ENCODE data around the gene FBXW7.
A peak's percentile ranks its signal among the peaks of the same experiment; 100 is the strongest.

The FBXW7 gene

GRCh38 chr4:152454398-152455011 lies 81.4 kb downstream of the FBXW7 start:
- peak; percentile 45 for DNase-seq (ENCODE audit: low read depth, low spot score)
- TF ChIP-seq CTCF (IDR thresholded peaks at IDR 0.05; ENCODE audit: low read depth, low read length), result peak; percentile 65
- in situ Hi-C loops (cut with HindIII; ENCODE audit: low sequenced_read_pairs), result no loop called here
- H3K4me3 ChIP-seq (ENCODE audit: low read depth, low read length), result no peak overlapping the region

GRCh38 chr4:152451496-152451895 lies 84.4 kb downstream of the FBXW7 start:
- no peak for TF ChIP-seq CTCF (IDR thresholded peaks at IDR 0.05; ENCODE audit: low read depth, low read length)
- no peak overlapping the region for H3K4me3 ChIP-seq (ENCODE audit: low read depth, low read length)
- no peak for DNase-seq (ENCODE audit: low read depth, low spot score)
- in situ Hi-C loops (cut with HindIII; ENCODE audit: low sequenced_read_pairs), result no loop called here

GRCh38 chr4:152448854-152449253 lies 87.0 kb downstream of the FBXW7 start:
- no peak for DNase-seq (ENCODE audit: low read depth, low spot score)
- no peak overlapping the region for H3K4me3 ChIP-seq (ENCODE audit: low read depth, low read length)
- in situ Hi-C loops (cut with HindIII; ENCODE audit: low sequenced_read_pairs), result no loop called here
- no peak for TF ChIP-seq CTCF (IDR thresholded peaks at IDR 0.05; ENCODE audit: low read depth, low read length)

DNA sequence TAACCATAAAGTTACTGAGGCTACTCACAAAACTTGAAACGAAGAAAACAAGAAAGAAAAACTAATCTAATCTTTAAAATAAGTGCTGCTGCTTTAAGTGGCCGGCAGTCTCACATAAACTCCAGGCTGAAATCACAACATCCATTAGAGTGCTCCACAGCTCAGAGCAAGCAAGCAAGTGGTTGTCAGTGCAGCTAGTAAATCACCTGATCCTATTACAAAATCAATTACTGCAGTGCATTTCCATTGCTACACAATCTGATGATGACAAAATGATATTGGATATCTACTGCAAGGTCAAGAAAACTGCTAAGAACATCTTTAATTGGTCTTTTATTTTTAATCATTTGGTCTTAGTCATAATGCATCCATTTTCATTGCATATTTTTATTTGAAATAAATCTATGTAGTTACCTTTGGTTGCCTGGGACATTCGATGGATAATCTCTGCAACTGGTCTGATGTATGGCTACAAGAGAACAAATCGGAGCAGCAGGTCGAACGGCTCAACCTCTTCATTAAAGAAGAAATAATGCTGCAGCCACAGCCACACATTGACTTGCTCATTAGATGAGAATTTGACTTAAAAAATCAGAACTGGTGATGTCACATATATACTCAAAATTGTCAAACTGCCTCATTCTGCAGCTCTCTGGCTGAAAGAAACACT lies 87.7 kb downstream of the FBXW7 start:
- no peak for DNase-seq (ENCODE audit: low read depth, low spot score)
- no peak for TF ChIP-seq CTCF (IDR thresholded peaks at IDR 0.05; ENCODE audit: low read depth, low read length)
- in situ Hi-C loops (cut with HindIII; ENCODE audit: low sequenced_read_pairs), result no loop called here
- H3K4me3 ChIP-seq (ENCODE audit: low read depth, low read length), result no peak overlapping the region

DNA sequence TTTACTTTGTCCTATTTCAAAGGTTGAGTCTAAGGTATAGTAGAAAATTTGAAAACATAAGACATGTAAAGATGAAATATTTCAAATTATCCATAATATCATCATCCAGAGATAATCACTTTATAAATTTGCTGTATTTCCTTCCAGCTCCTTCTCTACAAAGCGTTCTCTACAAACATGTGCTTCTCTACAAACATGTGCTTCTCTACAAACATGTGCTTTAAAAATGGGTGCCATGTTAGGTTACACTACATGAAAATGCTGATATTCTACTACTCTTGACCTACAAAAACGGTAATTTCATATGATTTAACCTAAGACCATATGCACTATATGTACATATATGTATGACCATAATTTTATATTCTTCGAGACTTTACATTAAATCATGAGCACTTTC lies 92.0 kb downstream of the FBXW7 start:
- in situ Hi-C loops (cut with HindIII; ENCODE audit: low sequenced_read_pairs), result no loop called here
- DNase-seq (ENCODE audit: low read depth, low spot score), result no peak
- TF ChIP-seq CTCF (IDR thresholded peaks at IDR 0.05; ENCODE audit: low read depth, low read length), result no peak
- H3K4me3 ChIP-seq (ENCODE audit: low read depth, low read length), result no peak overlapping the region

- no peak overlapping the region for H3K4me3 ChIP-seq (ENCODE audit: low read depth, low read length)
- in situ Hi-C loops (cut with HindIII; ENCODE audit: low sequenced_read_pairs), result no loop called here
- no peak for TF ChIP-seq CTCF (IDR thresholded peaks at IDR 0.05; ENCODE audit: low read depth, low read length)
- no peak for DNase-seq (ENCODE audit: low read depth, low spot score)
Measured at GRCh38 chr4:152437561-152437960, 98.3 kb downstream of the FBXW7 start.

Data from astrocyte of the spinal cord (primary cell).